OCI-LY3 (cell line): ENCODE data around the gene TMEM54.

ENCODE experiments used
- H2AFZ ChIP-seq: fragments of 200-600, 300-600 bp; shearing (Covaris generic); 2 replicates; pipeline ENCODE4 v1.6.0; 2014; ENCODE audit warnings: antibody characterized with exemption, low read depth, low read length
- H3K27ac ChIP-seq: fragments of 200-600, 300-600 bp; sonication (generic); 2 replicates; pipeline ENCODE4 v1.5.1; 2014; ENCODE audit warnings: mild to moderate bottlenecking, low read length, moderate library complexity, mixed read lengths
- H3K27me3 ChIP-seq: fragments of 200-600, 300-600 bp; sonication (generic); 2 replicates; pipeline ENCODE4 v1.6.1; 2014; ENCODE audit warnings: low read depth, low read length, mixed read lengths
- H3K36me3 ChIP-seq: fragments of 200-600, 300-600 bp; sonication (generic); replicated peaks from 2 replicates; pipeline ENCODE3; 2014; ENCODE audit warnings: low read depth, low read length, mixed read lengths
- H3K4me1 ChIP-seq: fragments of 300-600, 200-600 bp; sonication (generic); 2 replicates; pipeline ENCODE4 v1.6.1; 2014; ENCODE audit warnings: low read length, mixed read lengths
- H3K4me2 ChIP-seq: fragments of 200-600, 300-600 bp; sonication (generic); 2 replicates; pipeline ENCODE4 v1.6.1; 2014; ENCODE audit warnings: low read length, mixed read lengths
- H3K4me3 ChIP-seq: fragments of 300-600, 200-600 bp; sonication (generic); 2 replicates; pipeline ENCODE4 v1.5.1; 2014; ENCODE audit warnings: antibody characterized with exemption, mild to moderate bottlenecking, low read length, moderate library complexity
- H3K79me2 ChIP-seq: fragments of 300-600, 200-600 bp; shearing (Covaris generic); 2 replicates; pipeline ENCODE4 v1.6.1; 2014; ENCODE audit warnings: mild to moderate bottlenecking, low read length, mixed read lengths
- H3K9ac ChIP-seq: fragments of 300-600, 200-600 bp; shearing (Covaris generic); 2 replicates; pipeline ENCODE4 v1.6.0; 2014; ENCODE audit warnings: mild to moderate bottlenecking, low read length, moderate library complexity
- H3K9me3 ChIP-seq: fragments of 200-600, 300-600 bp; shearing (Covaris generic); 2 replicates; pipeline ENCODE4 v1.6.1; 2014; ENCODE audit warnings: low read length, mixed read lengths; ENCODE audit not compliant: insufficient read depth
- H4K20me1 ChIP-seq: fragments of 200-600, 300-600 bp; sonication (generic); 2 replicates; pipeline ENCODE4 v1.6.1; 2016; ENCODE audit warnings: low read length, mixed read lengths; ENCODE audit not compliant: insufficient read depth
- CTCF ChIP-seq: fragments of 200-600, 300-600 bp; sonication (generic); IDR thresholded peaks from 2 replicates; pipeline ENCODE4 v1.5.1; 2014; ENCODE audit warnings: antibody characterized with exemption, low read length, low read depth
- EZH2phosphoT487 ChIP-seq: fragments of 200-600 bp; shearing (Covaris generic); IDR thresholded peaks from 2 replicates; pipeline ENCODE4 v1.6.1; 2018; ENCODE audit warnings: antibody characterized with exemption, mixed run types, low read depth

Gene TMEM54

GRCh38 chr1:32881871-32882850 is 19.0 kb downstream of the TMEM54 start:
- H2AFZ ChIP-seq = no peak overlapping the region
- TF ChIP-seq CTCF (no peak), EZH2phosphoT487 (no peak)
- H3K27ac ChIP-seq = no peak overlapping the region
- no peaks in the 10 kb centered on the region for H3K9me3 ChIP-seq
- no peak overlapping the region for H3K4me2 ChIP-seq
- H3K4me3 ChIP-seq = no peak overlapping the region
- H3K27me3 ChIP-seq = no peaks in the 10 kb centered on the region
- no peaks in the 10 kb centered on the region for H3K36me3 ChIP-seq
- H3K9ac ChIP-seq = no peak overlapping the region
- H3K4me1 ChIP-seq = no peaks in the 10 kb centered on the region
- no peaks in the 10 kb centered on the region for H4K20me1 ChIP-seq
- no peaks in the 10 kb centered on the region for H3K79me2 ChIP-seq

GRCh38 chr1:32881291-32881690 is 19.9 kb downstream of the TMEM54 start:
- H3K27me3 ChIP-seq = no peaks in the 10 kb centered on the region
- no peak overlapping the region for H2AFZ ChIP-seq
- H3K4me2 ChIP-seq = no peak overlapping the region
- H3K9ac ChIP-seq = no peak overlapping the region
- no peaks in the 10 kb centered on the region for H4K20me1 ChIP-seq
- H3K27ac ChIP-seq = no peak overlapping the region
- TF ChIP-seq CTCF (no peak), EZH2phosphoT487 (no peak)
- no peaks in the 10 kb centered on the region for H3K9me3 ChIP-seq
- no peaks in the 10 kb centered on the region for H3K36me3 ChIP-seq
- H3K4me3 ChIP-seq = no peak overlapping the region
- peaks cover 7% of the 10 kb centered on the region for H3K4me1 ChIP-seq
- no peaks in the 10 kb centered on the region for H3K79me2 ChIP-seq

- Histone ChIP-seq H3K9me3 (no peaks in the 10 kb centered on the region), H3K4me3 (no peak overlapping the region), H2AFZ (no peak overlapping the region), H3K27ac (no peak overlapping the region), H3K27me3 (no peaks in the 10 kb centered on the region), H3K36me3 (no peaks in the 10 kb centered on the region), H3K4me2 (no peak overlapping the region), H3K4me1 (peaks cover 18% of the 10 kb centered on the region), H3K9ac (no peak overlapping the region), H3K79me2 (no peaks in the 10 kb centered on the region), H4K20me1 (no peaks in the 10 kb centered on the region)
- TF ChIP-seq EZH2phosphoT487 = no peak
- TF ChIP-seq CTCF = no peak
These were observed 22.6 kb downstream of the TMEM54 start for GRCh38 chr1:32878637-32879041.

- no peaks in the 10 kb centered on the region for H4K20me1 ChIP-seq
- H3K27ac ChIP-seq = no peak overlapping the region
- H3K79me2 ChIP-seq = no peaks in the 10 kb centered on the region
- TF ChIP-seq EZH2phosphoT487 (no peak), CTCF (no peak)
- H3K9me3 ChIP-seq = no peaks in the 10 kb centered on the region
- no peaks in the 10 kb centered on the region for H3K27me3 ChIP-seq
- H3K36me3 ChIP-seq = no peaks in the 10 kb centered on the region
- H2AFZ ChIP-seq = no peak overlapping the region
- no peak overlapping the region for H3K9ac ChIP-seq
- no peak overlapping the region for H3K4me2 ChIP-seq
- H3K4me1 ChIP-seq = peaks cover 18% of the 10 kb centered on the region
- H3K4me3 ChIP-seq = no peak overlapping the region
These were observed 23.0 kb downstream of the TMEM54 start for GRCh38 chr1:32878183-32878582.
